Activated naive CD4-positive, alpha-beta T cell treated with anti-CD3 and anti-CD28 coated beads, Interleukin-2, amount 50 U/mL, for 24 hours (primary cell): ENCODE data around the gene CLSTN2.

Source experiments
- H3K27ac Mint-ChIP-seq: one replicate; pipeline ENCODE4 v1.8.0; 2021; ENCODE audit warnings: mild to moderate bottlenecking, mixed read lengths
- H3K27me3 Mint-ChIP-seq: one replicate; pipeline ENCODE4 v1.8.0; 2021; ENCODE audit warnings: mixed read lengths
- H3K36me3 Mint-ChIP-seq: one replicate; pipeline ENCODE4 v1.8.0; 2021; ENCODE audit warnings: mixed read lengths
- H3K4me1 Mint-ChIP-seq: one replicate; pipeline ENCODE4 v1.8.0; 2021; ENCODE audit warnings: mixed read lengths
- H3K4me3 Mint-ChIP-seq: one replicate; pipeline ENCODE4 v1.8.0; 2021; ENCODE audit warnings: mild to moderate bottlenecking, mixed read lengths
- H3K9me3 Mint-ChIP-seq: one replicate; pipeline ENCODE4 v1.8.0; 2021; ENCODE audit warnings: mixed read lengths

Gene CLSTN2

GRCh38 chr3:140052771-140053702 lies 118.1 kb downstream of the CLSTN2 start:
- peaks cover 2% of the 10 kb centered on the region for H3K36me3 Mint-ChIP-seq
- no peak overlapping the region for H3K4me3 Mint-ChIP-seq
- peaks cover 2% of the 10 kb centered on the region for H3K27me3 Mint-ChIP-seq
- no peaks in the 10 kb centered on the region for H3K4me1 Mint-ChIP-seq
- H3K9me3 Mint-ChIP-seq: no peaks in the 10 kb centered on the region
- no peak overlapping the region for H3K27ac Mint-ChIP-seq

- Mint-ChIP-seq H3K36me3 (peaks cover 2% of the 10 kb centered on the region), H3K9me3 (no peaks in the 10 kb centered on the region), H3K4me1 (no peaks in the 10 kb centered on the region), H3K27ac (no peak overlapping the region), H3K4me3 (no peak overlapping the region), H3K27me3 (peaks cover 2% of the 10 kb centered on the region)
Observed at GRCh38 chr3:140053794-140054193, 118.8 kb downstream of the CLSTN2 start.

GRCh38 chr3:140055092-140055791 lies 120.3 kb downstream of the CLSTN2 start:
- Mint-ChIP-seq H3K27ac (no peak overlapping the region), H3K9me3 (no peaks in the 10 kb centered on the region), H3K27me3 (peaks cover 2% of the 10 kb centered on the region), H3K4me1 (no peaks in the 10 kb centered on the region), H3K36me3 (peaks cover 2% of the 10 kb centered on the region), H3K4me3 (no peak overlapping the region)

GRCh38 chr3:140056047-140056446 lies 121.1 kb downstream of the CLSTN2 start:
- H3K27me3 Mint-ChIP-seq: peaks cover 2% of the 10 kb centered on the region
- H3K9me3 Mint-ChIP-seq: no peaks in the 10 kb centered on the region
- H3K36me3 Mint-ChIP-seq: peaks cover 2% of the 10 kb centered on the region
- no peak overlapping the region for H3K27ac Mint-ChIP-seq
- H3K4me3 Mint-ChIP-seq: no peak overlapping the region
- H3K4me1 Mint-ChIP-seq: no peaks in the 10 kb centered on the region

DNA sequence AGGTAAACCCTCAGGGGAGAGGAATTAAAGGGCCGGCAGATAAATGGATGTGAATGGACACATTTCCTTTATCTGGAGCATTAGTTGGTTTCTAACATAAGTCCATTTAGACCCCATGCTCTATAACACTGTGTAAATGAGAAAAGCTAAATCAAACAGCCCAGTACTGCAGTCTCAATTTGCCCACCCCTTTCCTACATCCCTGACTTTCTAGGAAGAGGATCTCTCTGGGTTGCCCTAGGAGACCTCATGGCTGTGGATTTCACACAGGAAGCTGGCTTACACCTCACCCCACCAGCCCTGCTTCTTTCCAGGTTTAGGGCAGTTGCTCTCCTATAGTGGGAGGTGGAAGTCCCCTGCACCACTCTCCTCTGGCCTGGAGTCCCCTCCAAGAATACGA lies 126.2 kb downstream of the CLSTN2 start:
- Mint-ChIP-seq H3K36me3 (no peaks in the 10 kb centered on the region), H3K4me1 (no peaks in the 10 kb centered on the region), H3K9me3 (no peaks in the 10 kb centered on the region), H3K27me3 (peaks cover 2% of the 10 kb centered on the region), H3K4me3 (no peak overlapping the region), H3K27ac (no peak overlapping the region)

DNA sequence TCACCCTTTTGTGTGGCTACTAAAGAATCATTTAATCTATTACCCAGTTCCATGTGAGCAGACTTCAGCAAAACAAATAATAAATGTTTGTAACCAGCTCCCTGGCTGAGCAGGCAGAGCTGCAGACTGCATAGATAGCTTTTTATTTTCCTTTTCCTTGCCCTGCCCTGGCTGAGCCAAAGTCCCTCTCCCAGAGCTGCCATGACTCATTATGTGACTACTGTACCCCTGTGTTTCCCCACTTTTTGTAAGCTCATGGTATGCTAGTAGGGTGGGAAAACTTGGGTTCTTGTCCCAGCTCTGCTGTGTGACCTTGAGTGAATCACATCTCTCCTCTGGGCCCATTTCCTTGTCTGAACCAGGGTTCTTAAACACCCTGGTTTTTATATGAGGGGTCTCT lies 127.5 kb downstream of the CLSTN2 start:
- H3K4me3 Mint-ChIP-seq: no peak overlapping the region
- no peaks in the 10 kb centered on the region for H3K9me3 Mint-ChIP-seq
- H3K4me1 Mint-ChIP-seq: no peaks in the 10 kb centered on the region
- no peaks in the 10 kb centered on the region for H3K36me3 Mint-ChIP-seq
- no peak overlapping the region for H3K27ac Mint-ChIP-seq
- H3K27me3 Mint-ChIP-seq: peaks cover 3% of the 10 kb centered on the region

DNA sequence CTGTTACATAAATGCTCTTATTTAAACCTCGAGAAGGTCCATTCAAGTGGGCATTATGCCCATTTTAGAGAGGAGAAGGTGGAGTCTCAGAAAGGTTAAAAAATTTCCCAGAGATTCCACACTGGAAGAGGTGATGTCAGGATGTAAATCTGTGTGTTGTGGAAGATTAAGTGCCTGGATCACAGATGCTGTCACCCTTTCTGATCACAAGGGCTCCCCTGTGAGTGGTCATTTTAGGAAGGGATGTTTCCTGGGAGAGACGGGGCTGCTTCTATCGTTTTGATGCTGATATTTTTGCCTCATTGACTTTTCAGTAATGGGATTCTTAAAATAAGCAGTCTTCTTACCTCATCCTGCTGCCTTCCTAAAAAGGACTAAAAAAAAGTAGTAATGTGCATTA lies 132.5 kb downstream of the CLSTN2 start:
- Mint-ChIP-seq H3K27ac (no peak overlapping the region), H3K4me1 (no peaks in the 10 kb centered on the region)

GRCh38 chr3:140068494-140069017 lies 133.6 kb downstream of the CLSTN2 start:
- H3K4me3 Mint-ChIP-seq: no peak overlapping the region
- H3K4me1 Mint-ChIP-seq: no peaks in the 10 kb centered on the region
- peaks cover 4% of the 10 kb centered on the region for H3K27me3 Mint-ChIP-seq
- H3K27ac Mint-ChIP-seq: no peak overlapping the region
- no peaks in the 10 kb centered on the region for H3K36me3 Mint-ChIP-seq
- no peaks in the 10 kb centered on the region for H3K9me3 Mint-ChIP-seq

More for the DNA sequence above, 132.5 kb downstream of the CLSTN2 start:
- Mint-ChIP-seq H3K4me3 (no peak overlapping the region), H3K36me3 (no peaks in the 10 kb centered on the region), H3K27me3 (peaks cover 5% of the 10 kb centered on the region), H3K9me3 (no peaks in the 10 kb centered on the region)

- H3K4me3 Mint-ChIP-seq: no peak overlapping the region
- no peak overlapping the region for H3K27ac Mint-ChIP-seq
- H3K36me3 Mint-ChIP-seq: no peaks in the 10 kb centered on the region
Observed at GRCh38 chr3:140073278-140074045, 138.5 kb downstream of the CLSTN2 start.

DNA sequence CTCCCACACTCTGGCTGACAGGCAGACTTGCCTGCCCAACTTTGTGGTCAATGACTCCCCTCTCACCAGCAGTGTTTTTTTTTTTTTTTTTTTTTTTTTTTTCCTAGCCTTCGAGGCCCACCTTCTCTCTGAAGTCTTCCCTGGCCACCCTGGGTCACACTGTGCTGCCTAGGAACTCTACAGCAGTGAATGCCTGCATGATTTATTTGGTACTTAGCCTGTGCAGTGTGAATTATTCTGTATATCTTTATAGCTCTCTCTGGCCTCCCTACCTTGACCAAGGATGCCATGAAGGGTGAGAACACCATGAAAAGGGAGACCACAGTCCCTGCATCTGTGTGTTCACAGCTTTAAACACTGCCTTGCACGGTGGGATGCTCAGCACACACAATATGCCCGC lies 141.6 kb downstream of the CLSTN2 start:
- H3K9me3 Mint-ChIP-seq: no peaks in the 10 kb centered on the region
- H3K4me1 Mint-ChIP-seq: no peaks in the 10 kb centered on the region
- no peak overlapping the region for H3K27ac Mint-ChIP-seq
- H3K36me3 Mint-ChIP-seq: no peaks in the 10 kb centered on the region
- H3K27me3 Mint-ChIP-seq: no peaks in the 10 kb centered on the region
- no peak overlapping the region for H3K4me3 Mint-ChIP-seq

More at GRCh38 chr3:140073278-140074045, 138.5 kb downstream of the CLSTN2 start:
- Mint-ChIP-seq H3K27me3 (peaks cover 2% of the 10 kb centered on the region), H3K9me3 (no peaks in the 10 kb centered on the region), H3K4me1 (no peaks in the 10 kb centered on the region)

- Mint-ChIP-seq H3K27me3 (no peaks in the 10 kb centered on the region), H3K36me3 (no peaks in the 10 kb centered on the region), H3K27ac (no peak overlapping the region), H3K4me3 (no peak overlapping the region), H3K4me1 (no peaks in the 10 kb centered on the region), H3K9me3 (no peaks in the 10 kb centered on the region)
Observed at GRCh38 chr3:140077406-140077805, 142.4 kb downstream of the CLSTN2 start.

DNA sequence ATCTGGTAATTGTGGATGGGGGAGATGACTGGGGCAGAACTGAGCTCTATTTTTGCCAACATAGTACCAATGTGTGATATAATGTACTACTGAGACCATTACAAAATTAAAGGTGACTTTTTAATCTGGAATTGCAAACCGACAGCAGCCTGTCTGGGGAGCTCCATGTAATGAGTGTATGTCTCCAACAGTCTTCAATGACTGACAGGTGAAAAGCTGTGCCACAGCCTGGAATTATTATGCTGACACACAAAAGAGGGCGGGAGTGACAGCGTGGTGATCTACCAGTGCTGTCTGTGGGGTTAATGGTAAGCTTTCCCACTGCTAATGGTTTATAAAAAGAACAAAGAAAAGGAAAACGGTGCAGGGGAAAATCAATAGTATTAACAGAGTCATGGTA lies 143.4 kb downstream of the CLSTN2 start:
- Mint-ChIP-seq H3K27me3 (no peaks in the 10 kb centered on the region), H3K9me3 (no peaks in the 10 kb centered on the region), H3K27ac (no peak overlapping the region), H3K4me1 (no peaks in the 10 kb centered on the region), H3K36me3 (no peaks in the 10 kb centered on the region), H3K4me3 (no peak overlapping the region)

DNA sequence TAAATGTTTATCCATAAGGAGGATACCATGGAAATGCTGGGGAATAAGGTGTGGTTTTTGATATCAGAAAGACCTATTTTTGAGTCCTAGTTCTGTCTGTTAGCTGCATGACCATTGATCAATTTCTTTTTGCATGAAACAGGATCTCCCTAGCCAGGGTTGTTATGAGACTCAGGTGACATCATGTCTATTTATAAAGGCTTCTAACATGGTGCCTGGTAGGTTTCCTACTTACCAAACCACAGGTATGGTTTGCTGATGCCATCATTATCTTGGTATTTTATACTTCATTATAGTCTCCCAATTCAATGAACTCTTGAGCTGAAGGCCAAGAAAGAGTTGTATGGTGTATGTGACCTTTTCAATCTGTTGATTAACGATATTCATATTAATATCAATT lies 144.0 kb downstream of the CLSTN2 start:
- Mint-ChIP-seq H3K4me3 (no peak overlapping the region), H3K36me3 (no peaks in the 10 kb centered on the region), H3K9me3 (no peaks in the 10 kb centered on the region), H3K27ac (no peak overlapping the region), H3K27me3 (no peaks in the 10 kb centered on the region), H3K4me1 (no peaks in the 10 kb centered on the region)

DNA sequence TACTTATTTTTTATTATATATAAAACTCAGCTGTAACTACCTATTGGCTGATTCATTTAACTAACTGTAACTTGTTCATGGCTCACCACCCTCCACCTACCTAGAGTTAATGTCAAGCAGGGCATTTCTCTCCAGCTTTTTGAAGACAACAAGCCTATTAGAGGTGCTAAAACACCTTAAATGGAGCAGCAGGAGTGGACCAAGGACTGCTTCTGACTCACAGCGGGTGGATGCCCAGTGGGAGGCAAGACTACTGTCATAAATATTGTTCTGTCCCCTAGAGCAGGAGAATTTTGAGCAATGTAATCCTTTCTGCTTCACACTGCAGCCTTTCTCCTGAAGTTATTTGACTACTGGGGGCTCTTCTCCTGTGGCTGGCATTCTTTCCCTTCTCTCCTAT lies 146.9 kb downstream of the CLSTN2 start:
- no peaks in the 10 kb centered on the region for H3K36me3 Mint-ChIP-seq
- no peaks in the 10 kb centered on the region for H3K9me3 Mint-ChIP-seq
- H3K4me3 Mint-ChIP-seq: no peak overlapping the region
- H3K27ac Mint-ChIP-seq: no peak overlapping the region
- no peaks in the 10 kb centered on the region for H3K4me1 Mint-ChIP-seq
- H3K27me3 Mint-ChIP-seq: no peaks in the 10 kb centered on the region

DNA sequence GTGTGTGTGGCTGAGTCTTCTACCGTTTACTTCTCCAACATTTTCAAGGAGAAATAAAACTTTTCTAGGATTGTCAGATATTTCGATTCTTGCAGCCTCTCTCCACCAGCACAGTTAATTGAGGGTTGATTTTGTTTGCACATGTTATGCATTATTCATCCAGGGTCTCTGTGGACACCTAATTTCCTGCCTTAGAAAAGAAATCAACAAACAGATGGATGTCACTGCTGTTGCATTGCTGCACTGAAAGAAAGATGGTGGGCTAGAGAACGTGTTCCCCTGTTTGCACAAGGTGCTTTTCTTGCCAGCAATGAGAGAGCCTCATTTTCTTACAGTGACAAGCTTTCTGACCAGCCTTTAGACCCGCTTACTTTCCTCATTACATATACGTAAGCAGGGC lies 150.0 kb downstream of the CLSTN2 start:
- H3K27ac Mint-ChIP-seq: no peak overlapping the region
- no peaks in the 10 kb centered on the region for H3K4me1 Mint-ChIP-seq
- H3K27me3 Mint-ChIP-seq: no peaks in the 10 kb centered on the region
- H3K9me3 Mint-ChIP-seq: no peaks in the 10 kb centered on the region
- H3K4me3 Mint-ChIP-seq: no peak overlapping the region
- H3K36me3 Mint-ChIP-seq: no peaks in the 10 kb centered on the region
